Sigmoid colon (tissue), 7 donors: ENCODE data around the gene TMPRSS11D. TPM values are rescaled to one million over a fixed set of nuclear protein-coding genes. Genes with fewer than 3 reads are reported as not detected.

ENCODE experiments used
- DNase-seq: peaks from one replicate; pipeline ENCODE4 v3.0.0-alpha.2; 2019
- H3K27ac ChIP-seq, 4 donors: fragments of 200-600 bp; sonication (generic); one replicate each; pipeline ENCODE4 v1.5.1; 2016 to 2019; ENCODE audit warnings: mild to moderate bottlenecking in 1 of 4
- H3K27me3 ChIP-seq, 3 donors: fragments of 200-600 bp; sonication (generic); one replicate each; pipeline ENCODE4 v1.5.1; 2019; ENCODE audit warnings: mild to moderate bottlenecking in 1 of 3
- H3K36me3 ChIP-seq, 4 donors: fragments of 200-600 bp; sonication (generic); one replicate each; pipeline ENCODE4 v1.5.1; 2016 to 2019
- H3K4me1 ChIP-seq, 4 donors: fragments of 200-600 bp; sonication (generic); one replicate each; pipeline ENCODE4 v1.5.1; 2017 to 2019
- H3K4me3 ChIP-seq, 4 donors: fragments of 200-600 bp; sonication (generic); one replicate each; pipeline ENCODE4 v1.5.1; 2017 to 2019; ENCODE audit warnings: mild to moderate bottlenecking in 2 of 4, moderate library complexity in 1 of 4
- H3K9me3 ChIP-seq, 4 donors: fragments of 200-600 bp in 3 of 4; sonication (generic) in 3 of 4; one replicate each; pipeline versions ENCODE4 v1.5.1 to v1.6.1; 2013 to 2019
- CTCF ChIP-seq, 4 experiments: fragments of 450-650 bp in 3 of 4; fragments of 200-600 bp in 1 of 4; IDR thresholded peaks; one replicate each; pipeline ENCODE4 v1.5.1; 2016 to 2019; ENCODE audit warnings: antibody characterized with exemption in 4 of 4, mild to moderate bottlenecking in 3 of 4, moderate library complexity in 2 of 4
- EP300 ChIP-seq, 4 donors: sonication (generic); formaldehyde crosslinking; IDR thresholded peaks; one replicate each; pipeline ENCODE4 v1.6.1; 2017; ENCODE audit warnings: antibody characterized with exemption in 4 of 4
- POLR2A ChIP-seq, 2 donors: fragments of 450-650 bp; IDR thresholded peaks; one replicate each; pipeline ENCODE4 v1.6.1; 2016; ENCODE audit warnings: antibody characterized with exemption in 2 of 2, mild to moderate bottlenecking in 2 of 2, moderate library complexity in 2 of 2
- POLR2AphosphoS5 ChIP-seq, 4 donors: sonication (generic); formaldehyde crosslinking; IDR thresholded peaks; one replicate each; pipeline ENCODE4 v1.6.1; 2017; ENCODE audit warnings: antibody characterized with exemption in 4 of 4
- WGBS, 2 donors: extraction: QIAGEN DNeasy Blood & Tissue Kit; methylation state at CpG; one replicate each; pipeline ENCODE4 v1.1.7; 2013; 5-methylcytosine and 5-hydroxymethylcytosine counted together
- intact Hi-C: fragments of 100-400 bp; cut with DNase I; formaldehyde crosslinking; loops from one replicate; pipeline ENCODE4 v1.15.1; 2023
- polyA plus RNA-seq, 3 donors: library from polyadenylated mRNA; stranded (reverse); fragments of 200-250 nt; gene quantifications; one replicate each; pipeline ENCODE4 v1.2.3, GENCODE V29; 2013
- total RNA-seq, 4 donors: library from RNA; depleted of rRNA; stranded (reverse); fragments of >200 nt; gene quantifications; one replicate each; pipeline ENCODE4 v1.1.0, GENCODE V29; 2016
- donor health status: healthy with polysubstance abuse.
- donor health status: Bipolar disorder and iron deficiency.
- donor health status: healthy.

Gene TMPRSS11D
- total and polyA plus RNA-seq, 7 donors, result 0.07 TPM; not detected in 6

GRCh38 chr4:67909905-67910584, 26.2 kb upstream of the TMPRSS11D start:
- Histone ChIP-seq H3K27ac (no peak overlapping the region), H3K27me3 (no peaks in the 10 kb centered on the region), H3K4me1 (no peaks in the 10 kb centered on the region), H3K4me3 (no peak overlapping the region), H3K9me3 (no peaks in the 10 kb centered on the region), H3K36me3 (no peaks in the 10 kb centered on the region)
- 42 to 48% methylated on average over 6 of the region's 6 CpGs for WGBS, 2 donors
- TF ChIP-seq EP300 (IDR thresholded peaks at IDR 0.05) (no peak), POLR2A (IDR thresholded peaks at IDR 0.05) (no peak), CTCF (IDR thresholded peaks at IDR 0.05) (peak in 1 of 4 experiments; percentile 41)
- intact Hi-C loops, result no loop called here
- no peak for DNase-seq

GRCh38 chr4:67907650-67908049, 23.8 kb upstream of the TMPRSS11D start:
- H3K4me1 ChIP-seq, result no peaks in the 10 kb centered on the region
- no peak overlapping the region for H3K4me3 ChIP-seq
- intact Hi-C loops, result no loop called here
- 81 to 87% methylated on average over 4 of the region's 4 CpGs for WGBS, 2 donors
- no peak overlapping the region for H3K27ac ChIP-seq
- TF ChIP-seq CTCF (IDR thresholded peaks at IDR 0.05) (no peak), EP300 (IDR thresholded peaks at IDR 0.05) (no peak), POLR2A (IDR thresholded peaks at IDR 0.05) (no peak), POLR2AphosphoS5 (IDR thresholded peaks at IDR 0.05) (no peak)
- no peaks in the 10 kb centered on the region for H3K9me3 ChIP-seq
- H3K36me3 ChIP-seq, result no peaks in the 10 kb centered on the region
- H3K27me3 ChIP-seq, result no peaks in the 10 kb centered on the region
- no peak for DNase-seq

- Histone ChIP-seq H3K4me1 (no peaks in the 10 kb centered on the region), H3K9me3 (peaks cover 0 to 2% (median 0%) of the 10 kb centered on the region in 4 donors), H3K27me3 (no peaks in the 10 kb centered on the region), H3K27ac (no peak overlapping the region), H3K36me3 (no peaks in the 10 kb centered on the region), H3K4me3 (no peak overlapping the region)
- intact Hi-C loops, result no loop called here
- no peak for DNase-seq
- TF ChIP-seq EP300 (IDR thresholded peaks at IDR 0.05), result no peak
- no peak for TF ChIP-seq CTCF (IDR thresholded peaks at IDR 0.05)
- no peak for TF ChIP-seq POLR2AphosphoS5 (IDR thresholded peaks at IDR 0.05)
- no peak for TF ChIP-seq POLR2A (IDR thresholded peaks at IDR 0.05)
Measured at GRCh38 chr4:67899096-67899495, 15.3 kb upstream of the TMPRSS11D start.

- Histone ChIP-seq H3K4me3 (no peak overlapping the region), H3K36me3 (no peaks in the 10 kb centered on the region), H3K4me1 (no peaks in the 10 kb centered on the region), H3K27ac (no peak overlapping the region), H3K27me3 (no peaks in the 10 kb centered on the region), H3K9me3 (peaks cover 0 to 2% (median 0%) of the 10 kb centered on the region in 4 donors)
- no peak for DNase-seq
- TF ChIP-seq EP300 (IDR thresholded peaks at IDR 0.05) (no peak), CTCF (IDR thresholded peaks at IDR 0.05) (no peak), POLR2AphosphoS5 (IDR thresholded peaks at IDR 0.05) (no peak), POLR2A (IDR thresholded peaks at IDR 0.05) (no peak)
- intact Hi-C loops, result no loop called here
Measured at GRCh38 chr4:67897686-67898085, 13.9 kb upstream of the TMPRSS11D start.
